ENCODE measurements around the gene TTC12. TPM values are rescaled to one million over a fixed set of nuclear protein-coding genes. Genes with fewer than 3 reads are reported as not detected.

TTC12 gene
- total and polyA plus RNA-seq, 2 donors (not counting 1 experiment from before 2014, with no cell fraction given), result 9.9 to 11.9 TPM

DNA sequence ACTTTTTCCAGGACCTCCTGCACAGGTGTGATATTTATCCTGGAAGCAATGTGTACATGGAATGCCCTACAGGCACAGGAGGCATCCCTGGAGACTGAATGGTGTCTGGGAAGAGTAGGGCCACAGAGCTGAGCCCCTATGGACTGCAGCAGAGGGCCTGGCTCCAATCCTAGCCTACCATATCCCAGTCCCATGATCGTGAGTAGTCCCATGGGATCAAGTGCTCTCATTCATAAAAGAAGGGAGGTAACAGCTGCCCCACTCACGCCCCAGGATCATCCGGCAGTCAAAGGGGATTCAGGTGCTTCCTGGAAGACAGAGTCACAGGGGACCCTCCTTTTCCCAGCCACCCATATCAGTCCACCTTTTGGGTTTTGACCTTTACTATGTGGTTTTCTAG, 97.2 kb downstream of the TTC12 start:
- DNase-seq (ENCODE audit: low read depth in 2 of 2), result no peak
- Histone ChIP-seq H3K27ac (ENCODE audit: insufficient read depth, low read length) (no peak overlapping the region), H3K4me3 (replicated peaks in 1 of 4; ENCODE audit: control extremely low read depth in 1 of 4, insufficient read depth in 1 of 4, low read depth in 3 of 4, low read length in 4 of 4) (no peak overlapping the region), H3K27me3 (ENCODE audit: control insufficient read depth, insufficient read depth, low read length) (no peaks in the 10 kb centered on the region), H3K9ac (ENCODE audit: insufficient read depth, low read length) (no peak overlapping the region), H4K20me1 (ENCODE audit: control insufficient read depth, extremely low read depth, insufficient read depth, low read length) (no peaks in the 10 kb centered on the region), H3K4me2 (ENCODE audit: extremely low read depth, insufficient read depth, low read length) (no peak overlapping the region), H3K36me3 (ENCODE audit: control insufficient read depth, insufficient read depth, low read length) (no peaks in the 10 kb centered on the region), H3K79me2 (ENCODE audit: control insufficient read depth, insufficient read depth, low read length) (no peaks in the 10 kb centered on the region), H2AFZ (ENCODE audit: low read length) (no peak overlapping the region), H3K9me3 (ENCODE audit: control insufficient read depth, insufficient read depth, low read depth, low read length) (no peaks in the 10 kb centered on the region), H3K4me1 (ENCODE audit: control insufficient read depth, extremely low read depth, insufficient read depth, low read length) (no peaks in the 10 kb centered on the region)
- TF ChIP-seq CTCF (conservative IDR thresholded peaks at IDR 0.05 in 1 of 2, IDR thresholded peaks at IDR 0.05 in 1 of 2; ENCODE audit: low read depth in 1 of 2, low read length in 2 of 2) (no peak), EZH2 (IDR thresholded peaks at IDR 0.05; ENCODE audit: low read length, missing control alignments) (no peak)

DNA sequence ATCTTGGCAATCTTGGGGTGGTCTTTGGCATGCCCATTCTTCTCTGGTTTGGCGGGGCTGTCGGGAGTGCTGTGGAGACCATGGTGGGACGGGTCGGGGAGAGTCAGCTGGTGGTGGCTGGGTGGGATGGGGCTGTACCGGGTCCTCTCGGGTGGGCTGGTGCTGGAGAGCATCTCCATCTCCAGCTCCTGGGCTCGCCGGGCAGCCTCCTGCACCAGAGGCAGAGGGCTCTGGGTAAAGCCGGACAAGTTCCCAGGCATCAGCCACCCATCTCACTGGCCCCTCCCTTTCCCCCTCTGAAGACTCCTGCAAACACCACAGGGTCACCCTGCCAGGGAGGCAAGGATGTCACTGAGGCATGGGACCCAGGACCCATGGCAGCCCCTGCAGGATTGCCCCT, 98.3 kb downstream of the TTC12 start:
- Histone ChIP-seq H3K9me3 (ENCODE audit: control insufficient read depth, insufficient read depth, low read depth, low read length) (no peaks in the 10 kb centered on the region), H2AFZ (ENCODE audit: low read length) (no peak overlapping the region), H3K27ac (ENCODE audit: insufficient read depth, low read length) (no peak overlapping the region), H3K27me3 (ENCODE audit: control insufficient read depth, insufficient read depth, low read length) (no peaks in the 10 kb centered on the region), H3K4me2 (ENCODE audit: extremely low read depth, insufficient read depth, low read length) (no peak overlapping the region), H3K36me3 (ENCODE audit: control insufficient read depth, insufficient read depth, low read length) (no peaks in the 10 kb centered on the region), H3K4me1 (ENCODE audit: control insufficient read depth, extremely low read depth, insufficient read depth, low read length) (no peaks in the 10 kb centered on the region), H4K20me1 (ENCODE audit: control insufficient read depth, extremely low read depth, insufficient read depth, low read length) (no peaks in the 10 kb centered on the region), H3K79me2 (ENCODE audit: control insufficient read depth, insufficient read depth, low read length) (no peaks in the 10 kb centered on the region), H3K9ac (ENCODE audit: insufficient read depth, low read length) (no peak overlapping the region), H3K4me3 (replicated peaks in 1 of 4; ENCODE audit: control extremely low read depth in 1 of 4, insufficient read depth in 1 of 4, low read depth in 3 of 4, low read length in 4 of 4) (no peak overlapping the region)
- TF ChIP-seq CTCF (conservative IDR thresholded peaks at IDR 0.05 in 1 of 2, IDR thresholded peaks at IDR 0.05 in 1 of 2; ENCODE audit: low read depth in 1 of 2, low read length in 2 of 2) (no peak), EZH2 (IDR thresholded peaks at IDR 0.05; ENCODE audit: low read length, missing control alignments) (no peak)
- DNase-seq (ENCODE audit: low read depth in 2 of 2), result no peak

DNA sequence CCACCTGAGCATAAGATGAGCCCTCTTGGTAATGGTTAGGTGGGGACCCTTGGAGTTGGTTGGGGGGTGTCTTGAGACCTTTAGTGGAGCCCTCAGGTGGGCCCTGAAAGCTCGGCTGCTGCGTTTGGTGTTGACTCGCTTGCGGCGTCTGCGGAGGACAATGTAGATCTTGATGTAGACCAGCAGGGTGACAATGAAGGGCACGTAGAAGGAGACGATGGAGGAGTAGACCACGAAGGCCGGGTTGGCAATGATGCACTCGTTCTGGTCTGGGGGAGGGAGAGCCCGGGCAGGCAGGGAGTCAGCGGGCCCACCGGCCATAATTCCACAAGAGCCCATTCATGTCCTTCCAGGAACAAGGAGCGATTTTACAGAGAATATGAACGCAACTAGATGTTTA, 101.0 kb downstream of the TTC12 start:
- H3K79me2 ChIP-seq (ENCODE audit: control insufficient read depth, insufficient read depth, low read length), result no peaks in the 10 kb centered on the region

More for the DNA sequence above, 101.0 kb downstream of the TTC12 start:
- no peak overlapping the region for H2AFZ ChIP-seq (ENCODE audit: low read length)
- H3K9ac ChIP-seq (ENCODE audit: insufficient read depth, low read length), result no peak overlapping the region
- H3K27me3 ChIP-seq (ENCODE audit: control insufficient read depth, insufficient read depth, low read length), result no peaks in the 10 kb centered on the region
- TF ChIP-seq EZH2 (IDR thresholded peaks at IDR 0.05; ENCODE audit: low read length, missing control alignments) (no peak), CTCF (conservative IDR thresholded peaks at IDR 0.05 in 1 of 2, IDR thresholded peaks at IDR 0.05 in 1 of 2; ENCODE audit: low read depth in 1 of 2, low read length in 2 of 2) (no peak)
- no peaks in the 10 kb centered on the region for H3K9me3 ChIP-seq (ENCODE audit: control insufficient read depth, insufficient read depth, low read depth, low read length)
- H3K4me1 ChIP-seq (ENCODE audit: control insufficient read depth, extremely low read depth, insufficient read depth, low read length), result no peaks in the 10 kb centered on the region
- H3K27ac ChIP-seq (ENCODE audit: insufficient read depth, low read length), result no peak overlapping the region
- H4K20me1 ChIP-seq (ENCODE audit: control insufficient read depth, extremely low read depth, insufficient read depth, low read length), result no peaks in the 10 kb centered on the region
- no peak overlapping the region for H3K4me2 ChIP-seq (ENCODE audit: extremely low read depth, insufficient read depth, low read length)
- no peak overlapping the region for H3K4me3 ChIP-seq (replicated peaks in 1 of 4; ENCODE audit: control extremely low read depth in 1 of 4, insufficient read depth in 1 of 4, low read depth in 3 of 4, low read length in 4 of 4)
- no peaks in the 10 kb centered on the region for H3K36me3 ChIP-seq (ENCODE audit: control insufficient read depth, insufficient read depth, low read length)
- no peak for DNase-seq (ENCODE audit: low read depth in 2 of 2)

Other genes starting within 250 kb of the TTC12 start
- under 0.01 TPM in 1 of 2 replicates, not detected in the other for gene ANKK1, start 73.2 kb downstream of the TTC12 start, total RNA-seq
- not detected in 2 replicates for gene ANKK1, start 73.2 kb downstream of the TTC12 start, polyA plus RNA-seq
- gene DRD2, start 160.8 kb downstream of the TTC12 start, total RNA-seq, result not detected in 2 replicates
- gene DRD2, start 160.8 kb downstream of the TTC12 start, polyA plus RNA-seq, result not detected in 2 replicates